ENCODE measurements around the gene PZP. TPM values are rescaled to one million over a fixed set of nuclear protein-coding genes. Genes with fewer than 3 reads are reported as not detected.
"Not testable (repeated sequence)": the region's sequence is repeated elsewhere in the genome, so short reads cannot be mapped to it uniquely, and the experiment has no call there.

The PZP gene
- total RNA-seq, result not detected in 2 replicates

DNA sequence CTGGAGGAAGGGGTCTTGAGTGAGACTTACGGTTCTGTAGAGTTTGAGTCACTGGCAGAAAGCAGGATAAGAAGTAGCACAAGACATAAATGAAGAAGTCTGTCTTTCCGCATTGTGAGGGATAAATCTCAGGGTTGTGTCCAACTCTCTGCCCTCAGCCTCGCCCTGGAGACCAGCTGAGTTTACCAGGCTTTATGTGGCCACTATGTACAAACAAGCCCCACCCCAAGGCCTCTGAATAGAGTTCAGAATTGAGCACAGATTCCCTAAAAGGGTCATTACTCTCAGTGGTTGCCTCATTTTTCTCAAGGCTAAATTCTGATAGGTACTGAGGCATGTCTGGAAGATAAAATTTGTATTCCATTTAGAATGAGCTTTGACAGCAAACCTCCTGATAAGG lies at the start of gene PZP:
TSS of gene PZP (minus strand) at position 167 of the 400 bp plus-strand sequence. CDS start at position 113, 54 bp downstream.
- H3K27me3 ChIP-seq (ENCODE audit: control insufficient read depth, insufficient read depth, low read length), result peaks cover 5% of the 10 kb centered on the region
- FAIRE-seq (no peak), DNase-seq (ENCODE audit: low read depth) (no peak)
- TF ChIP-seq, protein P1, sequence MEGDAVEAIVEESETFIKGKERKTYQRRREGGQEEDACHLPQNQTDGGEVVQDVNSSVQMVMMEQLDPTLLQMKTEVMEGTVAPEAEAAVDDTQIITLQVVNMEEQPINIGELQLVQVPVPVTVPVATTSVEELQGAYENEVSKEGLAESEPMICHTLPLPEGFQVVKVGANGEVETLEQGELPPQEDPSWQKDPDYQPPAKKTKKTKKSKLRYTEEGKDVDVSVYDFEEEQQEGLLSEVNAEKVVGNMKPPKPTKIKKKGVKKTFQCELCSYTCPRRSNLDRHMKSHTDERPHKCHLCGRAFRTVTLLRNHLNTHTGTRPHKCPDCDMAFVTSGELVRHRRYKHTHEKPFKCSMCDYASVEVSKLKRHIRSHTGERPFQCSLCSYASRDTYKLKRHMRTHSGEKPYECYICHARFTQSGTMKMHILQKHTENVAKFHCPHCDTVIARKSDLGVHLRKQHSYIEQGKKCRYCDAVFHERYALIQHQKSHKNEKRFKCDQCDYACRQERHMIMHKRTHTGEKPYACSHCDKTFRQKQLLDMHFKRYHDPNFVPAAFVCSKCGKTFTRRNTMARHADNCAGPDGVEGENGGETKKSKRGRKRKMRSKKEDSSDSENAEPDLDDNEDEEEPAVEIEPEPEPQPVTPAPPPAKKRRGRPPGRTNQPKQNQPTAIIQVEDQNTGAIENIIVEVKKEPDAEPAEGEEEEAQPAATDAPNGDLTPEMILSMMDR (IDR thresholded peaks at IDR 0.05; ENCODE audit: insufficient read depth, low read length, severe bottlenecking), result no peak
- H3K4me3 ChIP-seq (ENCODE audit: low read depth, low read length), result no peak within 1 kb of the TSS
- H3K36me3 ChIP-seq (ENCODE audit: control insufficient read depth, insufficient read depth, low read length), result no peaks in the 10 kb centered on the region

DNA sequence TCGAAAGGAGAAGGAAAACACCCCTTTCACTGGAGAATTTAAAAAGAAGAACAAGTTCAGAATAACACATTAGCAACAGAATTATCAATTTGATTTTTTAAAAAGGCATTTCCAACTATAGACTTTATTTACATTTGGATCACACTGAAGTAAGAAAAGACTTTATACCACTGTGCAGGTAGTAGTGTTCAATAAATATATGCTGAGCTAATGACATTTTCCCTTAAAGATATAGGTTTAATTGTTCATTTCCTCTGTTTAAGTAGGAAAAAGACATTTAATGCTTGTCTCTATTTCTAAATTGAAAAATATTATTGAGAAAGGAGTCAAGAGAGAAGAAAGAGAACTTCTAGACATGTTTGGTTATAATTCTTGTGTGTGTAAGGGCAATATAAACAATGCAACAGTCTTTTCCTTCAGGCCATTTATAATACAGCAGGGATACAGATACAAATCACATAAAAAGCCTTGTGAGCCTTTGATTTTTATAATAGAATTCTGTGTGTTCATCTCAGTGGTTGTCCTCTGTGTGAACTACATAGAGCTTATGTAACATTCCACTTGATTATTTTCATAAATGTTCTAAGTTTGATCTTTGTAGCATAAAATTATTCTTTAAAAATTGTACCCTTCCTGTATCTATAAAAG lies 48.7 kb upstream of the PZP start:
- H3K27me3 ChIP-seq (ENCODE audit: control insufficient read depth, insufficient read depth, low read length), result no peaks in the 10 kb centered on the region
- DNase-seq (ENCODE audit: low read depth) (no peak), FAIRE-seq (no peak)
- H3K36me3 ChIP-seq (ENCODE audit: control insufficient read depth, insufficient read depth, low read length), result no peaks in the 10 kb centered on the region
- TF ChIP-seq, protein P1 (IDR thresholded peaks at IDR 0.05; ENCODE audit: insufficient read depth, low read length, severe bottlenecking), result no peak
- no peak overlapping the region for H3K4me3 ChIP-seq (ENCODE audit: low read depth, low read length)

DNA sequence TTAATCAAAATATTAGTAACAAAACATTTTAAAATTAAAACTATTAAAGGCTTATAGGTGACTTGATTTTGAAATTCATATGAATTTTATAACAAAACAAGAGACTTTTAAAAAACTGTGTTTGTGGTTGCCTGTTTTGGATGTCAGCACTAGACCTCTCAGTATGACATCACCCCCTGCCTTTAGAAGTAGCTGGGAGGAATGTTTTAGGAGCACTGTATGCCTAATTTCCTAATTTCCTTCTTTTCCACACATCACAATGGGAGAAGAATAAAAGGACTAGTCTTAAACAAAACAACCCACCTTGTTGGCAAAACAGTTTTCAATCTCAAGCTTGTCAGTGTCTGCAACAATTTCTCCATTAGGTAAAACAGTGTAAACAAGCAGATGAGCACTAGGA lies 48.1 kb upstream of the PZP start:
- DNase-seq (ENCODE audit: low read depth) (no peak), FAIRE-seq (no peak)
- Histone ChIP-seq H3K27me3 (ENCODE audit: control insufficient read depth, insufficient read depth, low read length) (no peaks in the 10 kb centered on the region), H3K36me3 (ENCODE audit: control insufficient read depth, insufficient read depth, low read length) (no peaks in the 10 kb centered on the region), H3K4me3 (ENCODE audit: low read depth, low read length) (no peak overlapping the region)
- TF ChIP-seq, protein P1 (IDR thresholded peaks at IDR 0.05; ENCODE audit: insufficient read depth, low read length, severe bottlenecking), result no peak

DNA sequence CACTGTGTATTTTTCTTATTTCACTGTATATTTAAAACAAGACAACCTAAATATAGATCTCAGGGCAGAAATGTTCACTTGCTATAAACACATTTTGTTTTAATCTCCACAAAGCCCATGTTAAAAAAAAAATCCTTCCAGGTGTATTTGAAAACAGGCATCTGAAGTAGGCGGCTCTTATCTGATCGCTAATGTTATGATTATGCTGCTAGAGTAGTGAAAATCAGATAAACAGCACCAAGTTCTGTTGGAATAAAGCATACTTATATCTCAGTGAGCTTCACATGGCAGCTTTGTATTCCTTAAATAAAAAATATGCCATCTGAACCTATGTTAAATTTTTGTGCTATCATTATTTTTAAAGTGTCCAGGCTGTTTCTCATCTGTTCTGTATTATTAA lies 47.6 kb upstream of the PZP start:
- TF ChIP-seq, protein P1 (IDR thresholded peaks at IDR 0.05; ENCODE audit: insufficient read depth, low read length, severe bottlenecking), result no peak
- FAIRE-seq (no peak), DNase-seq (ENCODE audit: low read depth) (no peak)
- no peaks in the 10 kb centered on the region for H3K36me3 ChIP-seq (ENCODE audit: control insufficient read depth, insufficient read depth, low read length)
- H3K27me3 ChIP-seq (ENCODE audit: control insufficient read depth, insufficient read depth, low read length), result no peaks in the 10 kb centered on the region
- no peak overlapping the region for H3K4me3 ChIP-seq (ENCODE audit: low read depth, low read length)

DNA sequence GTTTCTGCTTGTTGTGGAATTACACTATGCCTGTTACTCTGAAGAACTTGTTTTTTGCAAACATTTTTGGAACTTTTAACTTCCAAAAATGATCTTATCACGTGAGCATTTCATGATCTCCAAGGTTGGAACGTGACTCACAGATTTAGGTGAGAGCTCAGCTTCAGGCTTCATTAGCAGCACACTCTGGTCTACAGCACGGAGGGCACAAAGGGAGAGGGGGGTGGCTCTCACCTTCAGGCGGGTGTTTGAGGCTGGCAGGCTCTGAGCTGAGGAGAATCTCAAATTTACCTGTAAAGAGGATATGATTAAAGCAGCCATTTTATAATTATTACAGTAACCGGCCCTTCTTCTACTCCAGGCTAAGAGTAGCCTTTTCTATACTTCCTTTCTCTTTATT lies 45.3 kb upstream of the PZP start:
- TF ChIP-seq, protein P1 (IDR thresholded peaks at IDR 0.05; ENCODE audit: insufficient read depth, low read length, severe bottlenecking), result no peak
- Histone ChIP-seq H3K4me3 (ENCODE audit: low read depth, low read length) (no peak overlapping the region), H3K36me3 (ENCODE audit: control insufficient read depth, insufficient read depth, low read length) (no peaks in the 10 kb centered on the region), H3K27me3 (ENCODE audit: control insufficient read depth, insufficient read depth, low read length) (no peaks in the 10 kb centered on the region)
- no peak for FAIRE-seq
- no peak for DNase-seq (ENCODE audit: low read depth)

DNA sequence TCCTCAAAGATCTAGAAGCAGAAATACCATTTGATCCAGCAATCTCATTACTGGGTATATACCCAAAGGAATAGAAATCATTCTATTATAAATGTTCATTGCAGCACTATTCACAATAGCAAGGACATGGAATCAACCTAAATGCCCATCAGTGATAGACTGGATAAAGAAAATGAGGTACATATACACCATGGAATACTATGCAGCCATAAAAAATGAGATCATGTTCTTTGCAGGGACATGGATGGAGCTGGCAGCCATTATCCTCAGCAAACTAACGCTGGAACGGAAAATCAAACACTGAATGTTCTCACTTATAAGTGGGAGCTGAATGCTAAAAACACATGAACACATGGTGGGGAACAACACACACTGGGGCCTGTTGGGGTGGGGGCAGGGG lies 44.6 kb upstream of the PZP start:
- not testable (repeated sequence) for DNase-seq (ENCODE audit: low read depth); H3K27me3 ChIP-seq (ENCODE audit: control insufficient read depth, insufficient read depth, low read length); H3K4me3 ChIP-seq (ENCODE audit: low read depth, low read length); FAIRE-seq; H3K36me3 ChIP-seq (ENCODE audit: control insufficient read depth, insufficient read depth, low read length)
